ENCODE results near the gene LHX1.

LHX1 gene

GRCh38 chr17:36901506-36901905, 35.8 kb upstream of the LHX1 start:
- ChIA-PET POLR2A (interaction anchor here (1.1 kb wide), 1 partner anchor 48 kb away, joined by 3 read pairs; the partner anchor contains the start of gene AATF), CTCF (no interaction called here)
- no peak for DNase-seq (ENCODE audit: extremely low spot score)
- TF ChIP-seq ELF4 (IDR thresholded peaks at IDR 0.05) (no peak), LEF1 (IDR thresholded peaks at IDR 0.05; ENCODE audit: borderline replicate concordance) (no peak), TARDBP (IDR thresholded peaks at IDR 0.05) (no peak), L3MBTL2 (conservative IDR thresholded peaks at IDR 0.05) (no peak), FOXM1 (IDR thresholded peaks at IDR 0.05; ENCODE audit: borderline replicate concordance) (no peak), BHLHE40 (IDR thresholded peaks at IDR 0.05; ENCODE audit: borderline replicate concordance) (no peak), FOXA1 (IDR thresholded peaks at IDR 0.05) (no peak), CTBP1 (IDR thresholded peaks at IDR 0.05; ENCODE audit: borderline replicate concordance) (no peak)

GRCh38 chr17:36907407-36907806, 29.9 kb upstream of the LHX1 start:
- CTCF ChIA-PET: interaction anchor here (1.0 kb wide), 1 partner anchor 11 kb away, joined by 3 read pairs; no protein-coding TSS in a partner anchor
- POLR2A ChIA-PET: interaction anchor here (0.6 kb wide), 1 partner anchor 23 kb away, joined by 3 read pairs; no protein-coding TSS in a partner anchor
- no peak for DNase-seq (ENCODE audit: extremely low spot score)
- TF ChIP-seq CTBP1 (IDR thresholded peaks at IDR 0.05; ENCODE audit: borderline replicate concordance) (no peak), ZNF384 (IDR thresholded peaks at IDR 0.05) (no peak), ELF4 (IDR thresholded peaks at IDR 0.05) (no peak), L3MBTL2 (conservative IDR thresholded peaks at IDR 0.05) (no peak), BHLHE40 (IDR thresholded peaks at IDR 0.05; ENCODE audit: borderline replicate concordance) (no peak), ARNT (IDR thresholded peaks at IDR 0.05) (no peak), HDGF (IDR thresholded peaks at IDR 0.05; ENCODE audit: borderline replicate concordance) (no peak), FOXM1 (IDR thresholded peaks at IDR 0.05; ENCODE audit: borderline replicate concordance) (no peak), FOXK2 (IDR thresholded peaks at IDR 0.05) (no peak), LEF1 (IDR thresholded peaks at IDR 0.05; ENCODE audit: borderline replicate concordance) (no peak), SP1 (IDR thresholded peaks at IDR 0.05) (no peak), SUZ12 (IDR thresholded peaks at IDR 0.05) (no peak), FOXA1 (IDR thresholded peaks at IDR 0.05) (no peak), NFRKB (IDR thresholded peaks at IDR 0.05) (no peak), PKNOX1 (IDR thresholded peaks at IDR 0.05) (no peak), TARDBP (IDR thresholded peaks at IDR 0.05) (no peak)

- no peak for DNase-seq (ENCODE audit: extremely low spot score)
- no peak for TF ChIP-seq FOXA1 (IDR thresholded peaks at IDR 0.05)
- TF ChIP-seq LEF1 (IDR thresholded peaks at IDR 0.05; ENCODE audit: borderline replicate concordance): no peak
- TF ChIP-seq FOXK2 (IDR thresholded peaks at IDR 0.05): no peak
- no peak for TF ChIP-seq ELF4 (IDR thresholded peaks at IDR 0.05)
- TF ChIP-seq ARNT (IDR thresholded peaks at IDR 0.05): no peak
- TF ChIP-seq NFRKB (IDR thresholded peaks at IDR 0.05): no peak
- TF ChIP-seq L3MBTL2 (conservative IDR thresholded peaks at IDR 0.05): no peak
- TF ChIP-seq CTBP1 (IDR thresholded peaks at IDR 0.05; ENCODE audit: borderline replicate concordance): no peak
- no peak for TF ChIP-seq SP1 (IDR thresholded peaks at IDR 0.05)
- TF ChIP-seq ZNF384 (IDR thresholded peaks at IDR 0.05): no peak
- no peak for TF ChIP-seq TARDBP (IDR thresholded peaks at IDR 0.05)
- TF ChIP-seq HDGF (IDR thresholded peaks at IDR 0.05; ENCODE audit: borderline replicate concordance): no peak
- no peak for TF ChIP-seq BHLHE40 (IDR thresholded peaks at IDR 0.05; ENCODE audit: borderline replicate concordance)
- no peak for TF ChIP-seq FOXM1 (IDR thresholded peaks at IDR 0.05; ENCODE audit: borderline replicate concordance)
- TF ChIP-seq SUZ12 (IDR thresholded peaks at IDR 0.05): no peak
- TF ChIP-seq PKNOX1 (IDR thresholded peaks at IDR 0.05): no peak
- POLR2A ChIA-PET: no interaction called here
- CTCF ChIA-PET: no interaction called here
These were observed 26.8 kb upstream of the LHX1 start for GRCh38 chr17:36910513-36910912.

GRCh38 chr17:36911001-36911400, 26.3 kb upstream of the LHX1 start:
- CTCF ChIA-PET: no interaction called here
- POLR2A ChIA-PET: no interaction called here
- DNase-seq (ENCODE audit: extremely low spot score): no peak
- TF ChIP-seq HDGF (IDR thresholded peaks at IDR 0.05; ENCODE audit: borderline replicate concordance): no peak
- TF ChIP-seq LEF1 (IDR thresholded peaks at IDR 0.05; ENCODE audit: borderline replicate concordance): no peak
- TF ChIP-seq CTBP1 (IDR thresholded peaks at IDR 0.05; ENCODE audit: borderline replicate concordance): no peak
- no peak for TF ChIP-seq PKNOX1 (IDR thresholded peaks at IDR 0.05)
- TF ChIP-seq NFRKB (IDR thresholded peaks at IDR 0.05): no peak
- TF ChIP-seq TARDBP (IDR thresholded peaks at IDR 0.05): no peak
- no peak for TF ChIP-seq SP1 (IDR thresholded peaks at IDR 0.05)
- TF ChIP-seq ELF4 (IDR thresholded peaks at IDR 0.05): no peak
- no peak for TF ChIP-seq FOXA1 (IDR thresholded peaks at IDR 0.05)
- TF ChIP-seq SUZ12 (IDR thresholded peaks at IDR 0.05): no peak
- no peak for TF ChIP-seq FOXK2 (IDR thresholded peaks at IDR 0.05)
- no peak for TF ChIP-seq BHLHE40 (IDR thresholded peaks at IDR 0.05; ENCODE audit: borderline replicate concordance)

- TF ChIP-seq L3MBTL2 (conservative IDR thresholded peaks at IDR 0.05): no peak
- POLR2A ChIA-PET: no interaction called here
- DNase-seq (ENCODE audit: extremely low spot score): no peak
- CTCF ChIA-PET: interaction anchor here (1.0 kb wide), 1 partner anchor 8 kb away, joined by 4 read pairs; no protein-coding TSS in a partner anchor
These were observed 24.1 kb upstream of the LHX1 start for GRCh38 chr17:36913132-36913531.

GRCh38 chr17:36918211-36918691, 19.0 kb upstream of the LHX1 start:
- POLR2A ChIA-PET: interaction anchor here (1.0 kb wide), 1 partner anchor 31 kb away, joined by 5 read pairs; the partner anchor contains the start of gene AATF
- CTCF ChIA-PET: interaction anchor here (1.1 kb wide), 1 partner anchor 11 kb away, joined by 3 read pairs; no protein-coding TSS in a partner anchor
- DNase-seq (ENCODE audit: extremely low spot score): no peak
- TF ChIP-seq TARDBP (IDR thresholded peaks at IDR 0.05) (no peak), HDGF (IDR thresholded peaks at IDR 0.05; ENCODE audit: borderline replicate concordance) (no peak), FOXA1 (IDR thresholded peaks at IDR 0.05) (no peak), PKNOX1 (IDR thresholded peaks at IDR 0.05) (no peak), ZNF384 (IDR thresholded peaks at IDR 0.05) (no peak), L3MBTL2 (conservative IDR thresholded peaks at IDR 0.05) (no peak), SP1 (IDR thresholded peaks at IDR 0.05) (no peak), LEF1 (IDR thresholded peaks at IDR 0.05; ENCODE audit: borderline replicate concordance) (no peak), FOXK2 (IDR thresholded peaks at IDR 0.05) (no peak)
